Liver (tissue), 9 donors: ENCODE data around the gene SRRM3. TPM values are rescaled to one million over a fixed set of nuclear protein-coding genes. Genes with fewer than 3 reads are reported as not detected.
"Not testable (repeated sequence)": the region's sequence is repeated elsewhere in the genome, so short reads cannot be mapped to it uniquely, and the experiment has no call there.

ENCODE experiments used
- DNase-seq: peaks from one replicate; pipeline ENCODE4 v3.0.0-alpha.2; 2017; ENCODE audit warnings: low spot score
- H3K27ac ChIP-seq, 2 donors: one replicate each; pipeline ENCODE4 v1.7.0; 2013; ENCODE audit warnings: inconsistent platforms in 2 of 2, low read length in 2 of 2, control low read depth in 1 of 2, low read depth in 1 of 2, mild to moderate bottlenecking in 1 of 2
- H3K27me3 ChIP-seq, 4 donors: one replicate each; pipeline versions ENCODE4 v1.6.1 to v1.7.0; 2013; ENCODE audit warnings: low read length in 3 of 4, inconsistent platforms in 1 of 4, mild to moderate bottlenecking in 1 of 4, moderate library complexity in 1 of 4; ENCODE audit not compliant: control insufficient read depth in 4 of 4, insufficient read depth in 4 of 4
- H3K36me3 ChIP-seq, 4 donors: one replicate each; pipeline versions ENCODE4 v1.6.1 to v1.7.0; 2013; ENCODE audit warnings: low read length in 3 of 4, mild to moderate bottlenecking in 3 of 4, low read depth in 1 of 4, moderate library complexity in 1 of 4; ENCODE audit not compliant: control insufficient read depth in 4 of 4, insufficient read depth in 3 of 4
- H3K4me1 ChIP-seq, 4 donors: one replicate each; pipeline versions ENCODE4 v1.6.1 to v1.7.0; 2013; ENCODE audit warnings: low read length in 3 of 4, mild to moderate bottlenecking in 3 of 4, moderate library complexity in 1 of 4; ENCODE audit not compliant: control insufficient read depth in 4 of 4, insufficient read depth in 4 of 4
- H3K4me3 ChIP-seq, 3 donors: one replicate each; pipeline versions ENCODE4 v1.6.1 to v1.7.0; 2013; ENCODE audit warnings: low read length in 3 of 3, control low read depth in 1 of 3, low read depth in 1 of 3, mild to moderate bottlenecking in 1 of 3
- H3K9ac ChIP-seq, 2 donors: one replicate each; pipeline ENCODE4 v1.7.0; 2013; ENCODE audit warnings: low read length in 2 of 2, mild to moderate bottlenecking in 2 of 2, moderate library complexity in 2 of 2, control low read depth in 1 of 2, low read depth in 1 of 2
- H3K9me3 ChIP-seq, 4 donors: one replicate each; pipeline versions ENCODE4 v1.6.1 to v1.7.0; 2013; ENCODE audit warnings: low read length in 3 of 4; ENCODE audit not compliant: control insufficient read depth in 4 of 4
- EGR1 ChIP-seq, 2 donors: IDR thresholded peaks; 2 replicates each; pipeline ENCODE4 v1.6.1; 2016 to 2018; ENCODE audit warnings: antibody characterized with exemption in 2 of 2, low read depth in 2 of 2
- FOXA1 ChIP-seq: IDR thresholded peaks from 2 replicates; pipeline ENCODE4 v1.6.1; 2016; ENCODE audit warnings: antibody characterized with exemption
- GABPA ChIP-seq, 2 donors: IDR thresholded peaks in 1 of 2; conservative IDR thresholded peaks in 1 of 2; 2 replicates each; pipeline ENCODE4 v1.6.1; 2016; ENCODE audit warnings: antibody characterized with exemption in 2 of 2, mild to moderate bottlenecking in 1 of 2, moderate library complexity in 1 of 2
- HNF4A ChIP-seq, 2 donors: conservative IDR thresholded peaks; 2 replicates each; pipeline ENCODE4 v1.6.1; 2016; ENCODE audit warnings: antibody characterized with exemption in 2 of 2, mild to moderate bottlenecking in 2 of 2
- HNF4G ChIP-seq: IDR thresholded peaks from 2 replicates; pipeline ENCODE4 v1.6.1; 2016; ENCODE audit warnings: antibody characterized with exemption
- JUND ChIP-seq, 2 donors: IDR thresholded peaks; 2 replicates each; pipeline ENCODE4 v1.6.1; 2016; ENCODE audit warnings: antibody characterized with exemption in 2 of 2
- MAX ChIP-seq: IDR thresholded peaks from 2 replicates; pipeline ENCODE4 v1.6.1; 2016; ENCODE audit warnings: antibody characterized with exemption
- NR2F2 ChIP-seq: IDR thresholded peaks from 2 replicates; pipeline ENCODE4 v1.6.1; 2016; ENCODE audit warnings: antibody characterized with exemption
- RAD21 ChIP-seq, 2 donors: IDR thresholded peaks; 2 replicates each; pipeline ENCODE4 v1.6.1; 2016; ENCODE audit warnings: antibody characterized with exemption in 2 of 2, mild to moderate bottlenecking in 2 of 2
- RXRA ChIP-seq, 2 donors: IDR thresholded peaks; 2 replicates each; pipeline ENCODE4 v1.6.1; 2017 to 2018; ENCODE audit warnings: antibody characterized with exemption in 2 of 2, mild to moderate bottlenecking in 1 of 2
- TAF1 ChIP-seq: conservative IDR thresholded peaks from 2 replicates; pipeline ENCODE4 v1.6.1; 2016; ENCODE audit warnings: antibody characterized with exemption, mild to moderate bottlenecking
- YY1 ChIP-seq: IDR thresholded peaks from 2 replicates; pipeline ENCODE4 v1.6.1; 2016; ENCODE audit warnings: antibody characterized with exemption, mild to moderate bottlenecking
- WGBS: extraction: QIAGEN DNeasy Blood & Tissue Kit; methylation state at CpG from one replicate; pipeline ENCODE4 v1.1.7; 2013; 5-methylcytosine and 5-hydroxymethylcytosine counted together
- polyA plus RNA-seq, 2 donors: library from polyadenylated mRNA; stranded (reverse) in 1 of 2; unstranded in 1 of 2; fragments of 200-250 nt in 1 of 2; fragments of >200 nt in 1 of 2; fragmentation: Nextera tagmentation in 1 of 2; extraction: Ambion mirVana in 1 of 2; gene quantifications; one replicate each; pipeline versions ENCODE4 v1.2.1 to v1.2.3, GENCODE V29; 2013 to 2015
- total RNA-seq, 2 donors: library from RNA; depleted of rRNA; stranded (reverse); fragments of >200 nt; gene quantifications; one replicate each; pipeline ENCODE4 v1.2.3, GENCODE V29; 2014
- TF ChIP-seq, protein P1 (sequence below): fragments of 150-350 bp; IDR thresholded peaks from 2 replicates; pipeline ENCODE4 v1.5.1; 2017; ENCODE audit warnings: improper control_type of control experiment, low read depth, low read length; ENCODE audit not compliant: missing input control
- TF ChIP-seq, protein P2 (sequence below): IDR thresholded peaks from 2 replicates; pipeline ENCODE4 v1.6.1; 2016; ENCODE audit warnings: antibody characterized with exemption
- TF ChIP-seq, protein P3 (sequence below): IDR thresholded peaks from 2 replicates; pipeline ENCODE4 v1.6.1; 2016; ENCODE audit warnings: antibody characterized with exemption, mild to moderate bottlenecking
- TF ChIP-seq, protein P4 (sequence below): IDR thresholded peaks from 2 replicates; pipeline ENCODE4 v1.6.1; 2016; ENCODE audit warnings: antibody characterized with exemption
- donor health status: healthy.
- donor health status: healthy.
- donor health status: healthy.
- donor health status: healthy.
- donor health status: healthy.

The SRRM3 gene
- total and polyA plus RNA-seq, 4 donors: 0.08 to 0.16 TPM; not detected in 2

DNA sequence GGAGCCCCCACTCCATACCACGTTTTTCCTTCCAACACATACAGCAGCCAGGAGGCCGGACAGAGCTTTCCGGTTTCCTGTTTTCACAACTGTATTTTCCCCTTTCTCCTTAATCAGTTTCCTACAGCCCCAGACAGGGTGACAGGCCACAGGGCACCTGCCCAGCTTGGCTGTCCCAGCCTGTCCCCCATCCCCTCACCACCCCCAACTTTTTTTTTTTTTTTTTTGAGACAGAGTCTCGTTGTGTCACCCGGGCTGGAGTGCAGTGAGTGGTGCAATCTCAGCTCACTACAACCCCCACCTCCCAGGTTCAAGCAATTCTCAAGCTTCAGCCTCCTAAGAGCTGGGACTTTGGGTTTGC lies 90.5 kb downstream of the SRRM3 start:
- H3K27me3 ChIP-seq: no peaks in the 10 kb centered on the region
- DNase-seq: no peak
- H3K36me3 ChIP-seq: no peaks in the 10 kb centered on the region
- H3K9me3 ChIP-seq: no peaks in the 10 kb centered on the region
- peak overlapping the region; percentile 75 to 77 for H3K27ac ChIP-seq
- WGBS: 10% methylated on average over 5 of the region's 5 CpGs
- H3K4me1 ChIP-seq: peaks cover 0 to 16% (median 12%) of the 10 kb centered on the region in 4 donors
- peak overlapping the region in 1 of 3 donors; percentile 37 for H3K4me3 ChIP-seq
- H3K9ac ChIP-seq: peak overlapping the region in 1 of 2 donors; percentile 54
- no peak for TF ChIP-seq RAD21 (IDR thresholded peaks at IDR 0.05)
- TF ChIP-seq, protein P1, sequence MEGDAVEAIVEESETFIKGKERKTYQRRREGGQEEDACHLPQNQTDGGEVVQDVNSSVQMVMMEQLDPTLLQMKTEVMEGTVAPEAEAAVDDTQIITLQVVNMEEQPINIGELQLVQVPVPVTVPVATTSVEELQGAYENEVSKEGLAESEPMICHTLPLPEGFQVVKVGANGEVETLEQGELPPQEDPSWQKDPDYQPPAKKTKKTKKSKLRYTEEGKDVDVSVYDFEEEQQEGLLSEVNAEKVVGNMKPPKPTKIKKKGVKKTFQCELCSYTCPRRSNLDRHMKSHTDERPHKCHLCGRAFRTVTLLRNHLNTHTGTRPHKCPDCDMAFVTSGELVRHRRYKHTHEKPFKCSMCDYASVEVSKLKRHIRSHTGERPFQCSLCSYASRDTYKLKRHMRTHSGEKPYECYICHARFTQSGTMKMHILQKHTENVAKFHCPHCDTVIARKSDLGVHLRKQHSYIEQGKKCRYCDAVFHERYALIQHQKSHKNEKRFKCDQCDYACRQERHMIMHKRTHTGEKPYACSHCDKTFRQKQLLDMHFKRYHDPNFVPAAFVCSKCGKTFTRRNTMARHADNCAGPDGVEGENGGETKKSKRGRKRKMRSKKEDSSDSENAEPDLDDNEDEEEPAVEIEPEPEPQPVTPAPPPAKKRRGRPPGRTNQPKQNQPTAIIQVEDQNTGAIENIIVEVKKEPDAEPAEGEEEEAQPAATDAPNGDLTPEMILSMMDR: peak; percentile 3
- peak; percentile 90 for TF ChIP-seq NR2F2
- no peak for TF ChIP-seq EGR1 (IDR thresholded peaks at IDR 0.05; ENCODE audit: low read depth in 2 of 2)
- no peak for TF ChIP-seq RXRA (IDR thresholded peaks at IDR 0.05)
- TF ChIP-seq, protein P2, sequence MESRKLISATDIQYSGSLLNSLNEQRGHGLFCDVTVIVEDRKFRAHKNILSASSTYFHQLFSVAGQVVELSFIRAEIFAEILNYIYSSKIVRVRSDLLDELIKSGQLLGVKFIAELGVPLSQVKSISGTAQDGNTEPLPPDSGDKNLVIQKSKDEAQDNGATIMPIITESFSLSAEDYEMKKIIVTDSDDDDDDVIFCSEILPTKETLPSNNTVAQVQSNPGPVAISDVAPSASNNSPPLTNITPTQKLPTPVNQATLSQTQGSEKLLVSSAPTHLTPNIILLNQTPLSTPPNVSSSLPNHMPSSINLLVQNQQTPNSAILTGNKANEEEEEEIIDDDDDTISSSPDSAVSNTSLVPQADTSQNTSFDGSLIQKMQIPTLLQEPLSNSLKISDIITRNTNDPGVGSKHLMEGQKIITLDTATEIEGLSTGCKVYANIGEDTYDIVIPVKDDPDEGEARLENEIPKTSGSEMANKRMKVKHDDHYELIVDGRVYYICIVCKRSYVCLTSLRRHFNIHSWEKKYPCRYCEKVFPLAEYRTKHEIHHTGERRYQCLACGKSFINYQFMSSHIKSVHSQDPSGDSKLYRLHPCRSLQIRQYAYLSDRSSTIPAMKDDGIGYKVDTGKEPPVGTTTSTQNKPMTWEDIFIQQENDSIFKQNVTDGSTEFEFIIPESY: no peak
- TF ChIP-seq YY1: no peak

DNA sequence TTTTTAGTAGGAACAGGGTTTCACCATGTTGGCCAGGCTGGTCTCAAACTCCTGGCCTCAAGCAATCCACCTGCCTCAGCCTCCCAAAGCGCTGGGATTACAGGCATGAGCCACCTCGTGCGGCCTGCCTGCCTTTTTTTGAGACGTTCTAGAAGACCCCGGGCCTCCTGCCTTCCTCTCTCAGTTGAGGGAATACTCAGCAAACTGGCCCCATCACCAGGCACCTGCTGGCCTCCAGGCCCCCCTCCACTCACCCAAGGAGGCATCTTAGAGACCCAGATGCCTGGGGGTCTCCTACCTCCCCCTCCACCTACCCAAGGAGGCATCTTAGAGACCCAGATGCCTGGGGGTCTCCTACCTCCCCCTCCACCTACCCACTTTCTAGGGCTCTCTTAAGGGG lies 91.2 kb downstream of the SRRM3 start:
- Histone ChIP-seq H3K4me1 (peaks cover 0 to 20% (median 13%) of the 10 kb centered on the region in 4 donors), H3K27ac (peak overlapping the region; percentile 1 to 75)
- not testable (repeated sequence) for H3K36me3 ChIP-seq, H3K27me3 ChIP-seq, H3K4me3 ChIP-seq, H3K9ac ChIP-seq, H3K9me3 ChIP-seq, DNase-seq
- WGBS: 90% methylated on average over 5 of the region's 5 CpGs

DNA sequence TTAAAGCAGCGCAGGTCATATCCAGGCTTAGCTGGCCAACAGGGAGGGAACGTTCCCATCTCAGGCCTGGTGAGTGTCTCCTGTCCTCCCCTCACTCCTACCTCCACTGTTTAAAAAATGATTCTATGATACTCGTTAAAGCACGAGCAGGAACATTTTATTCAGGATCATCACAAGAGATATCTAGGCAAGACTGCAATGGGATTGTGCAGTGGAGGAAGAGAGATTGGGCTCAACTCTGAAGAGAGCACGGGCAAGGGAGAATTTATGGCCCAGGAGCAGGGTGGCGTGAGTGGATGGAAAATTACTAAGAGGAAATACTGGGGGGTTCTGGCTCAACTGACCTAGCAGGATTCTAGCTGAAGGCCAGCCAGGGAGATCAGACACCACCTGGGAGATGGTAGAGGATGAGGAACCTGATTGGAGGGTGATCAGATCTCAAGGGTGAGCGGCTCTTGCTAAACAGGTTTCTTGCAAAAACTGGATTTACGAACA lies 91.8 kb downstream of the SRRM3 start:
- Histone ChIP-seq H3K27ac (peak overlapping the region; percentile 40 to 79), H3K4me3 (no peak overlapping the region), H3K36me3 (no peaks in the 10 kb centered on the region), H3K9ac (no peak overlapping the region), H3K27me3 (no peaks in the 10 kb centered on the region), H3K9me3 (no peaks in the 10 kb centered on the region), H3K4me1 (peaks cover 0 to 20% (median 13%) of the 10 kb centered on the region in 4 donors)
- no peak for DNase-seq
- 87% methylated on average over 8 of the region's 8 CpGs for WGBS
- TF ChIP-seq RXRA (IDR thresholded peaks at IDR 0.05) (no peak), HNF4A (conservative IDR thresholded peaks at IDR 0.05) (no peak), NR2F2 (no peak), EGR1 (IDR thresholded peaks at IDR 0.05; ENCODE audit: low read depth in 2 of 2) (no peak), MAX (no peak), GABPA (IDR thresholded peaks at IDR 0.05 in 1 of 2, conservative IDR thresholded peaks at IDR 0.05 in 1 of 2) (no peak), FOXA1 (no peak), RAD21 (IDR thresholded peaks at IDR 0.05) (no peak), YY1 (no peak), HNF4G (no peak), JUND (IDR thresholded peaks at IDR 0.05) (no peak), TAF1 (no peak)
- TF ChIP-seq, protein P3, sequence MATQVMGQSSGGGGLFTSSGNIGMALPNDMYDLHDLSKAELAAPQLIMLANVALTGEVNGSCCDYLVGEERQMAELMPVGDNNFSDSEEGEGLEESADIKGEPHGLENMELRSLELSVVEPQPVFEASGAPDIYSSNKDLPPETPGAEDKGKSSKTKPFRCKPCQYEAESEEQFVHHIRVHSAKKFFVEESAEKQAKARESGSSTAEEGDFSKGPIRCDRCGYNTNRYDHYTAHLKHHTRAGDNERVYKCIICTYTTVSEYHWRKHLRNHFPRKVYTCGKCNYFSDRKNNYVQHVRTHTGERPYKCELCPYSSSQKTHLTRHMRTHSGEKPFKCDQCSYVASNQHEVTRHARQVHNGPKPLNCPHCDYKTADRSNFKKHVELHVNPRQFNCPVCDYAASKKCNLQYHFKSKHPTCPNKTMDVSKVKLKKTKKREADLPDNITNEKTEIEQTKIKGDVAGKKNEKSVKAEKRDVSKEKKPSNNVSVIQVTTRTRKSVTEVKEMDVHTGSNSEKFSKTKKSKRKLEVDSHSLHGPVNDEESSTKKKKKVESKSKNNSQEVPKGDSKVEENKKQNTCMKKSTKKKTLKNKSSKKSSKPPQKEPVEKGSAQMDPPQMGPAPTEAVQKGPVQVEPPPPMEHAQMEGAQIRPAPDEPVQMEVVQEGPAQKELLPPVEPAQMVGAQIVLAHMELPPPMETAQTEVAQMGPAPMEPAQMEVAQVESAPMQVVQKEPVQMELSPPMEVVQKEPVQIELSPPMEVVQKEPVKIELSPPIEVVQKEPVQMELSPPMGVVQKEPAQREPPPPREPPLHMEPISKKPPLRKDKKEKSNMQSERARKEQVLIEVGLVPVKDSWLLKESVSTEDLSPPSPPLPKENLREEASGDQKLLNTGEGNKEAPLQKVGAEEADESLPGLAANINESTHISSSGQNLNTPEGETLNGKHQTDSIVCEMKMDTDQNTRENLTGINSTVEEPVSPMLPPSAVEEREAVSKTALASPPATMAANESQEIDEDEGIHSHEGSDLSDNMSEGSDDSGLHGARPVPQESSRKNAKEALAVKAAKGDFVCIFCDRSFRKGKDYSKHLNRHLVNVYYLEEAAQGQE: no peak
- TF ChIP-seq, protein P4, sequence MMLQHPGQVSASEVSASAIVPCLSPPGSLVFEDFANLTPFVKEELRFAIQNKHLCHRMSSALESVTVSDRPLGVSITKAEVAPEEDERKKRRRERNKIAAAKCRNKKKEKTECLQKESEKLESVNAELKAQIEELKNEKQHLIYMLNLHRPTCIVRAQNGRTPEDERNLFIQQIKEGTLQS: no peak
- TF ChIP-seq, protein P2: no peak
